Measurements from ENCODE around the gene KIAA0930. TPM values are rescaled to one million over a fixed set of nuclear protein-coding genes. Genes with fewer than 3 reads are reported as not detected.

KIAA0930 gene
- total RNA-seq, 1 donor from 2014 or later = 103 TPM

DNA sequence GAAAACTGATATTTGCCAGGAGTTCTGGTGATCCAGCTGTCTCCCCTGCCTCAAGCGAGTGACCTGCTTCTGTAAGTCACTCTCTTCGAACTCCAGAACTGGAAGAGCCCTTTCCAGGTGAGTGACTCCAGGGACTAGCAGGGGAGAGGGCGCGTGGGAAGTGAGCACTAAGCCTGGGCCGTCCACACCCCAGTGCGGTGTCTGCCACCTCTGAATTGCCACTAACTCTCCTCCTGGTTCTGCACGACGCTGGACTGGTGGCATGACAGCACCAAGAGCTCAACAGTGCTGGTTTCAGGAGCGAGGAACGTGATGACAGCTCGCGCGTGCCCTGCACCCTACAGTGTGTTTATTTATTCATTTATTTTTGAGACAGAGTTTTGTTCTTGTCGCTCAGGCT, 22.9 kb downstream of the KIAA0930 start:
- Mint-ChIP-seq H3K27ac (ENCODE audit: unreplicated experiment) (no peak overlapping the region), H3K36me3 (ENCODE audit: low read depth) (no peaks in the 10 kb centered on the region), H3K4me3 (ENCODE audit: unreplicated experiment) (no peak overlapping the region), H3K27me3 (ENCODE audit: low read depth) (no peaks in the 10 kb centered on the region), H3K9me3 (ENCODE audit: low read depth) (no peaks in the 10 kb centered on the region), H3K4me1 (ENCODE audit: low read depth) (peaks cover 37% of the 10 kb centered on the region)
- peak; percentile 72 for DNase-seq (ENCODE audit: low spot score)
- TF ChIP-seq, protein P1, sequence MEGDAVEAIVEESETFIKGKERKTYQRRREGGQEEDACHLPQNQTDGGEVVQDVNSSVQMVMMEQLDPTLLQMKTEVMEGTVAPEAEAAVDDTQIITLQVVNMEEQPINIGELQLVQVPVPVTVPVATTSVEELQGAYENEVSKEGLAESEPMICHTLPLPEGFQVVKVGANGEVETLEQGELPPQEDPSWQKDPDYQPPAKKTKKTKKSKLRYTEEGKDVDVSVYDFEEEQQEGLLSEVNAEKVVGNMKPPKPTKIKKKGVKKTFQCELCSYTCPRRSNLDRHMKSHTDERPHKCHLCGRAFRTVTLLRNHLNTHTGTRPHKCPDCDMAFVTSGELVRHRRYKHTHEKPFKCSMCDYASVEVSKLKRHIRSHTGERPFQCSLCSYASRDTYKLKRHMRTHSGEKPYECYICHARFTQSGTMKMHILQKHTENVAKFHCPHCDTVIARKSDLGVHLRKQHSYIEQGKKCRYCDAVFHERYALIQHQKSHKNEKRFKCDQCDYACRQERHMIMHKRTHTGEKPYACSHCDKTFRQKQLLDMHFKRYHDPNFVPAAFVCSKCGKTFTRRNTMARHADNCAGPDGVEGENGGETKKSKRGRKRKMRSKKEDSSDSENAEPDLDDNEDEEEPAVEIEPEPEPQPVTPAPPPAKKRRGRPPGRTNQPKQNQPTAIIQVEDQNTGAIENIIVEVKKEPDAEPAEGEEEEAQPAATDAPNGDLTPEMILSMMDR (IDR thresholded peaks at IDR 0.05) = no peak

GRCh38 chr22:45217345-45217744, 23.3 kb downstream of the KIAA0930 start:
- no peak for DNase-seq (ENCODE audit: low spot score)
- TF ChIP-seq, protein P1 (IDR thresholded peaks at IDR 0.05) = no peak
- Mint-ChIP-seq H3K27ac (ENCODE audit: unreplicated experiment) (no peak overlapping the region), H3K9me3 (ENCODE audit: low read depth) (no peaks in the 10 kb centered on the region), H3K4me3 (ENCODE audit: unreplicated experiment) (no peak overlapping the region), H3K27me3 (ENCODE audit: low read depth) (no peaks in the 10 kb centered on the region), H3K36me3 (ENCODE audit: low read depth) (no peaks in the 10 kb centered on the region), H3K4me1 (ENCODE audit: low read depth) (peaks cover 39% of the 10 kb centered on the region)

DNA sequence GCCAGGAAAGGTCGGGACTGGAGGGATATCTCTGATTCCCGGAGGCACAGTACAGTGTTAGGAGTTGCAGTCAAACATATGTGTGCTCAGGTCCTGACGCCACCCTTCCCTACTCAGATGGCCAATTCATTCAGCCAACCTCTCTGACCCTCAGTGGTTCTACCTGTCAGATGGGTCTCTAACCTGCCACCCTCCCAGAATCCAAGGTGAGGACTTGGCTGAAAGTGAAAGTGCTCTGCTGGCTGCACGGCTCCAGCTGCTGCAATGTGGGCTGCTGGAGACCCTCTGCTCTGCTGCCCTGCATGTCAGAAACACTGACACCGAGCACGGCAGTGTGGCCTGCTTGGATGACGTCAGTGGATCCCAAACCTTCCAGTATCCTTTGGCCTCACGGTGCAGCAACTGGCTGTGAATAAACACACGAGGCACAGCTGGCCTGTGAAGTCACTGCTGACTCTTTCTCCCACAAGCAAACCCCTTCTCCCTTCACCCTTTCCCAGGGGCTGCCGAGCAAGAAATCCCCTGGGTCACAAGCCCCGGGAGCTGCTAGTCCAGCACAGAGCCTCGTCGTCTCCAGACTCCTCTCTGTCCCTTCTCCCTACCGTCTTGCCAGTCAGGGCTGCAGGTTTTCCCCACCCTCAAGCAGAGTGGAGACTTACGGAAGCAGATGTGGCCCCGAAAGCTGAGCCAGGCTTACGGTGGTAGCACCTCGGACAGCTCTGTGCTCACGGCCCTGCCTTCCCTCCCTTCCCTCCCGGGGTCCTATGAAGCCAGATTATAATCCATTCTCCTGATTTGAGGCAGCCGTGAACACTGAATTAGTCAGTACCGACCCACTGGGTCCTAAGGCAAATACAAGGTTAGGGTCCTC, 24.3 kb downstream of the KIAA0930 start:
- H3K27me3 Mint-ChIP-seq (ENCODE audit: low read depth) = no peaks in the 10 kb centered on the region
- TF ChIP-seq, protein P1 (IDR thresholded peaks at IDR 0.05) = no peak
- H3K4me1 Mint-ChIP-seq (ENCODE audit: low read depth) = peaks cover 48% of the 10 kb centered on the region
- DNase-seq (ENCODE audit: low spot score) = peak; percentile 70
- no peak overlapping the region for H3K27ac Mint-ChIP-seq (ENCODE audit: unreplicated experiment)
- H3K36me3 Mint-ChIP-seq (ENCODE audit: low read depth) = no peaks in the 10 kb centered on the region
- H3K9me3 Mint-ChIP-seq (ENCODE audit: low read depth) = no peaks in the 10 kb centered on the region
- H3K4me3 Mint-ChIP-seq (ENCODE audit: unreplicated experiment) = peak overlapping the region; percentile 12

DNA sequence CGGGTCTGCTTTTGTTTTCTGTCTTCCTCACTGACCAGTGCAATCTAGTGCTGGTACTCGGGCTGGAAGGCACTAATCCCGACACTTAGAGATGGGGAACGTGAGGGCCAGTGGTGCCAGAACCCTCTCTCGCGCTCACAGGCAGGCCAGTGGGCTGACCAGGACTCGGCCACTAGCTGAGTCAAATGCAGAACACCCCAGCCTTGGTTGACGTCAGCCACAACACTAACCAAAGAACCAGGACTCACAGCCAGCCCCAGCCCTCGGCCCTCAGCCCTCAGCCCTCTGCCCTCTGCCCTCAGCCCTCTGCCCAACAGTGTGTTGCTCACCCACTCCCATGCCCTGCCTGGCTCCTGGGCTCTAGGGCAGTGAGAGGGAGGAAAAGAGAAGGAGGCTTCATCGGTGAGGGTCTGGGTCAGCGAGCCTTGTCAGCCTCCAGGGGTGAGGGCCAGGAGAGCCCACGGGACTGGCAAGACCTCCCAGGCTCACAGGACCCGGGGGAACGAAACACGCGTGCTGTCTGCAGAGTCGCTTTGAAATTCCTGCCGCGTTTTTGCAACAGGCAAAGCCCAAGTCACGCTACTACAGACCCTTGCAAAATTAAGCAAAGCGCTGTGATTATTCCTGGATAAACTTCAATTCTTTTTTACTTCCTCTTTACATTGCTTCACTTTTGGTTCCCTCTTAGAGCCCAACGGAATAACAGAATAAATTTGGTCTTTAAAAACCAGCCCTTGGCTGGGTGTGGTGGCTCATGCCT, 27.5 kb downstream of the KIAA0930 start:
- Mint-ChIP-seq H3K9me3 (ENCODE audit: low read depth) (no peaks in the 10 kb centered on the region), H3K4me3 (ENCODE audit: unreplicated experiment) (peak overlapping the region; percentile 70), H3K27me3 (ENCODE audit: low read depth) (no peaks in the 10 kb centered on the region), H3K27ac (ENCODE audit: unreplicated experiment) (peak overlapping the region; percentile 96), H3K36me3 (ENCODE audit: low read depth) (peaks cover 3% of the 10 kb centered on the region), H3K4me1 (ENCODE audit: low read depth) (peaks cover 64% of the 10 kb centered on the region)
- TF ChIP-seq, protein P1 (IDR thresholded peaks at IDR 0.05) = no peak
- peak; percentile 72 for DNase-seq (ENCODE audit: low spot score)

DNA sequence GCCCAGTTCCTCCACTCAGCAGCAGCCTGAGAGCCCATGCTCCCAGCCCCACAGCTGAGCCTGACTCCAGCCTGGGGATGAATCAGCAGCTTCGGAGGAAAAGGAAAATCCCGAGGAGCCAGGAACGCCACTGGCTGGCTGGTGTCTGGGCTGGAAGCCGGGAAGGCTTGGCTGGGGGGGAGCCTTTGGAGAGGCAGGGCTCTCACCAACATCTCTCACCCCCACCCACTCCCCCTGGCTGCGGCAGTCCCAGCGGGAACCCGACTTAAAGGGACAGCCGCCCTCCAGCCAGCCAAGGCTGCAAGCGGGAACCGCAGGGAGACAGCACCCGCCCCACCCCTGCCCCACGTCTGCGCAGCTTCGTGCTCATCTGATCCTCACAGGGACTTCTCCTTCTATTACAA, 28.4 kb downstream of the KIAA0930 start:
- TF ChIP-seq, protein P1 (IDR thresholded peaks at IDR 0.05) = peak; percentile 37
- Mint-ChIP-seq H3K36me3 (ENCODE audit: low read depth) (peaks cover 6% of the 10 kb centered on the region), H3K4me3 (ENCODE audit: unreplicated experiment) (peak overlapping the region; percentile 70), H3K4me1 (ENCODE audit: low read depth) (peaks cover 69% of the 10 kb centered on the region), H3K9me3 (ENCODE audit: low read depth) (no peaks in the 10 kb centered on the region), H3K27me3 (ENCODE audit: low read depth) (no peaks in the 10 kb centered on the region), H3K27ac (ENCODE audit: unreplicated experiment) (peak overlapping the region; percentile 96)
- DNase-seq (ENCODE audit: low spot score) = peak; percentile 96

All from chondrocyte (in vitro differentiated cells).